ENCODE measurements around the gene PTPRM.

DNA sequence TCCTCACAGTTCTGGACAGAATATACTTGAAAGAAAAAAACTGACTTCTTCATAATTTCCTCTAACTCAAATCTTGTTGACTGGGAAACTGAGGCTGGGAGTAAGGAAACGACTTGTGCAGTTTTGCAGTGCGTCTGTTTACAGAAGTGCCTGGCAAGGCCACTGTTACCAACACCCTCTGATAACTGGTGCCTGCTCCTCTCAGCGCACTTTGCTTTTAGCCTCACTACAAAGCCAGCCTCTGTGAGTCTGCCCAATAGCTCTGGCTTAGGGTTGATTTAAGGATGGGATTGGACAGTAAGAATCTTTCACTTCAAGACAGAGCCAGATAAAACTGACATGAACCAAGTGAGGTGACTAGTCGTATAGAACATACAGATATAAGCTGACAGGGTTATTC, 410.8 kb downstream of the PTPRM start:
- TF ChIP-seq, protein P1, sequence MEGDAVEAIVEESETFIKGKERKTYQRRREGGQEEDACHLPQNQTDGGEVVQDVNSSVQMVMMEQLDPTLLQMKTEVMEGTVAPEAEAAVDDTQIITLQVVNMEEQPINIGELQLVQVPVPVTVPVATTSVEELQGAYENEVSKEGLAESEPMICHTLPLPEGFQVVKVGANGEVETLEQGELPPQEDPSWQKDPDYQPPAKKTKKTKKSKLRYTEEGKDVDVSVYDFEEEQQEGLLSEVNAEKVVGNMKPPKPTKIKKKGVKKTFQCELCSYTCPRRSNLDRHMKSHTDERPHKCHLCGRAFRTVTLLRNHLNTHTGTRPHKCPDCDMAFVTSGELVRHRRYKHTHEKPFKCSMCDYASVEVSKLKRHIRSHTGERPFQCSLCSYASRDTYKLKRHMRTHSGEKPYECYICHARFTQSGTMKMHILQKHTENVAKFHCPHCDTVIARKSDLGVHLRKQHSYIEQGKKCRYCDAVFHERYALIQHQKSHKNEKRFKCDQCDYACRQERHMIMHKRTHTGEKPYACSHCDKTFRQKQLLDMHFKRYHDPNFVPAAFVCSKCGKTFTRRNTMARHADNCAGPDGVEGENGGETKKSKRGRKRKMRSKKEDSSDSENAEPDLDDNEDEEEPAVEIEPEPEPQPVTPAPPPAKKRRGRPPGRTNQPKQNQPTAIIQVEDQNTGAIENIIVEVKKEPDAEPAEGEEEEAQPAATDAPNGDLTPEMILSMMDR (IDR thresholded peaks at IDR 0.05; ENCODE audit: poor library complexity, severe bottlenecking), result no peak
- no peak for TF ChIP-seq EP300 (conservative IDR thresholded peaks at IDR 0.05; ENCODE audit: poor library complexity, severe bottlenecking)
- TF ChIP-seq, protein P2, sequence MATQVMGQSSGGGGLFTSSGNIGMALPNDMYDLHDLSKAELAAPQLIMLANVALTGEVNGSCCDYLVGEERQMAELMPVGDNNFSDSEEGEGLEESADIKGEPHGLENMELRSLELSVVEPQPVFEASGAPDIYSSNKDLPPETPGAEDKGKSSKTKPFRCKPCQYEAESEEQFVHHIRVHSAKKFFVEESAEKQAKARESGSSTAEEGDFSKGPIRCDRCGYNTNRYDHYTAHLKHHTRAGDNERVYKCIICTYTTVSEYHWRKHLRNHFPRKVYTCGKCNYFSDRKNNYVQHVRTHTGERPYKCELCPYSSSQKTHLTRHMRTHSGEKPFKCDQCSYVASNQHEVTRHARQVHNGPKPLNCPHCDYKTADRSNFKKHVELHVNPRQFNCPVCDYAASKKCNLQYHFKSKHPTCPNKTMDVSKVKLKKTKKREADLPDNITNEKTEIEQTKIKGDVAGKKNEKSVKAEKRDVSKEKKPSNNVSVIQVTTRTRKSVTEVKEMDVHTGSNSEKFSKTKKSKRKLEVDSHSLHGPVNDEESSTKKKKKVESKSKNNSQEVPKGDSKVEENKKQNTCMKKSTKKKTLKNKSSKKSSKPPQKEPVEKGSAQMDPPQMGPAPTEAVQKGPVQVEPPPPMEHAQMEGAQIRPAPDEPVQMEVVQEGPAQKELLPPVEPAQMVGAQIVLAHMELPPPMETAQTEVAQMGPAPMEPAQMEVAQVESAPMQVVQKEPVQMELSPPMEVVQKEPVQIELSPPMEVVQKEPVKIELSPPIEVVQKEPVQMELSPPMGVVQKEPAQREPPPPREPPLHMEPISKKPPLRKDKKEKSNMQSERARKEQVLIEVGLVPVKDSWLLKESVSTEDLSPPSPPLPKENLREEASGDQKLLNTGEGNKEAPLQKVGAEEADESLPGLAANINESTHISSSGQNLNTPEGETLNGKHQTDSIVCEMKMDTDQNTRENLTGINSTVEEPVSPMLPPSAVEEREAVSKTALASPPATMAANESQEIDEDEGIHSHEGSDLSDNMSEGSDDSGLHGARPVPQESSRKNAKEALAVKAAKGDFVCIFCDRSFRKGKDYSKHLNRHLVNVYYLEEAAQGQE (IDR thresholded peaks at IDR 0.05; ENCODE audit: borderline replicate concordance), result no peak
